B cell (primary cell): ENCODE data around the gene PNPLA5. TPM values are rescaled to one million over a fixed set of nuclear protein-coding genes. Genes with fewer than 3 reads are reported as not detected.

Source experiments
- ATAC-seq: fragments of 200-7000 bp; cut with Tn5 transposase; one replicate; pipeline ENCODE4 v1.10.0; 2021; ENCODE audit warnings: low read depth, mild to moderate bottlenecking, moderate number of reproducible peaks, moderate library complexity
- CTCF ChIA-PET: fragments of 350-600 bp; sonication (Branson Sonifier 250); formaldehyde crosslinking; loops from one replicate; lab custom pipeline; 2021; ENCODE audit warnings: antibody characterized with exemption, inconsistent platforms; lab: Charles Lee
- POLR2A ChIA-PET: fragments of 350-600 bp; sonication (Branson Sonifier 250); formaldehyde crosslinking; loops from one replicate; lab custom pipeline; 2021; ENCODE audit warnings: antibody characterized with exemption; lab: Charles Lee
- DNase-seq: peaks from one replicate; pipeline ENCODE4 v3.0.0; 2013
- H2AFZ ChIP-seq: 2 replicates; pipeline ENCODE4 v1.6.1; 2012; ENCODE audit warnings: mild to moderate bottlenecking, low read depth, low read length; ENCODE audit not compliant: insufficient read depth, poor library complexity, severe bottlenecking
- H3K27ac ChIP-seq, 2 donors: 1 replicate in 1 of 2; 2 replicates in 1 of 2; pipeline ENCODE4 v1.5.1; 2012 to 2013; ENCODE audit warnings: low read length in 2 of 2, mild to moderate bottlenecking in 2 of 2, moderate library complexity in 1 of 2
- H3K27me3 ChIP-seq, 4 experiments: fragments of 200-600 bp in 1 of 4; sonication (generic) in 1 of 4; replicated peaks in 1 of 4; 1 replicate in 2 of 4; 2 replicates in 2 of 4; pipeline versions ENCODE4 v1.6.1 to v1.7.0; 2013 to 2016; ENCODE audit warnings: low read length in 3 of 4, mild to moderate bottlenecking in 2 of 4, mixed read lengths in 1 of 4, moderate library complexity in 1 of 4; ENCODE audit not compliant: insufficient read depth in 4 of 4, control insufficient read depth in 3 of 4; ENCODE audit errors: control extremely low read depth in 1 of 4
- H3K36me3 ChIP-seq, 2 experiments: replicated peaks in 1 of 2; 1 replicate in 1 of 2; 2 replicates in 1 of 2; pipeline versions ENCODE4 v1.6.1 to v1.7.1; 2013; ENCODE audit warnings: low read length in 1 of 2; ENCODE audit not compliant: insufficient read depth in 2 of 2, control insufficient read depth in 1 of 2; ENCODE audit errors: control extremely low read depth in 1 of 2, extremely low read depth in 1 of 2
- H3K4me1 ChIP-seq, 2 donors: fragments of 200-600 bp in 1 of 2; sonication (generic) in 1 of 2; 1 replicate in 1 of 2; 2 replicates in 1 of 2; pipeline versions ENCODE4 v1.5.1 to v1.6.1; 2013 to 2017; ENCODE audit warnings: low read length in 2 of 2; ENCODE audit not compliant: control insufficient read depth in 2 of 2, insufficient read depth in 2 of 2
- H3K4me2 ChIP-seq: replicated peaks from 2 replicates; pipeline ENCODE3; 2012; ENCODE audit warnings: mild to moderate bottlenecking, low read depth, low read length; ENCODE audit not compliant: poor library complexity, severe bottlenecking
- H3K4me3 ChIP-seq, 5 experiments: fragments of 200-600 bp in 1 of 5; sonication (generic) in 1 of 5; 1 replicate in 3 of 5; 2 replicates in 2 of 5; pipeline versions ENCODE4 v1.5.1 to v1.7.0; 2011 to 2016; ENCODE audit warnings: low read length in 4 of 5, mild to moderate bottlenecking in 4 of 5, low read depth in 2 of 5, control low read depth in 1 of 5, moderate library complexity in 1 of 5; ENCODE audit not compliant: insufficient read depth in 1 of 5; ENCODE audit errors: control extremely low read depth in 1 of 5, extremely low read depth in 1 of 5
- H3K79me2 ChIP-seq: fragments of 200-600 bp; sonication (generic); one replicate; pipeline ENCODE4 v1.6.0; 2016; ENCODE audit warnings: low read length; ENCODE audit not compliant: control insufficient read depth, insufficient read depth
- H3K9ac ChIP-seq: fragments of 200-600 bp; sonication (generic); 2 replicates; pipeline ENCODE4 v1.6.1; 2017; ENCODE audit warnings: mild to moderate bottlenecking, low read length, moderate library complexity
- H3K9me3 ChIP-seq, 3 donors: one replicate each; pipeline versions ENCODE4 v1.6.1 to v1.7.1; 2013; ENCODE audit warnings: low read length in 2 of 3; ENCODE audit not compliant: control insufficient read depth in 2 of 3, insufficient read depth in 1 of 3; ENCODE audit errors: control extremely low read depth in 1 of 3
- H4K20me1 ChIP-seq: 2 replicates; pipeline ENCODE4 v1.6.0; 2012; ENCODE audit warnings: mild to moderate bottlenecking, low read length; ENCODE audit not compliant: insufficient read depth, control insufficient read depth, poor library complexity, severe bottlenecking
- H3K27ac Mint-ChIP-seq: one replicate; pipeline ENCODE4 v1.8.0; 2021; ENCODE audit warnings: mixed read lengths
- H3K27me3 Mint-ChIP-seq: one replicate; pipeline ENCODE4 v1.8.0; 2021; ENCODE audit warnings: mixed read lengths
- H3K4me1 Mint-ChIP-seq: one replicate; pipeline ENCODE4 v1.8.0; 2021; ENCODE audit warnings: mixed read lengths
- H3K4me3 Mint-ChIP-seq: one replicate; pipeline ENCODE4 v1.8.0; 2021; ENCODE audit warnings: mixed read lengths
- H3K9me3 Mint-ChIP-seq: one replicate; pipeline ENCODE4 v1.8.0; 2022; ENCODE audit warnings: mixed read lengths; ENCODE audit not compliant: insufficient read depth
- EZH2 ChIP-seq: IDR thresholded peaks from 2 replicates; pipeline ENCODE4 v1.6.1; 2012; ENCODE audit warnings: borderline replicate concordance, low read depth, mild to moderate bottlenecking, moderate library complexity, low read length; ENCODE audit not compliant: insufficient read depth, poor library complexity, severe bottlenecking
- WGBS: methylation state at CpG from one replicate; pipeline ENCODE4 v1.1.5; 2013; ENCODE audit warnings: missing lambda C conversion rate; ENCODE audit not compliant: insufficient coverage; 5-methylcytosine and 5-hydroxymethylcytosine counted together
- intact Hi-C: fragments of 100-400 bp; cut with micrococcal nuclease; formaldehyde crosslinking; loops from one replicate; pipeline ENCODE4 v1.10.0; 2022
- polyA plus RNA-seq: library from polyadenylated mRNA; depleted of rRNA; stranded (reverse); fragments of >200 nt; gene quantifications from 2 replicates; pipeline ENCODE4 v1.2.3, GENCODE V29; 2012
- total RNA-seq, 2 donors: library from RNA; stranded (reverse); fragments of 120-200 nt in 1 of 2; gene quantifications; 1 replicate in 1 of 2; 2 replicates in 1 of 2; pipeline versions ENCODE4 v1.2.3 to v1.2.4, GENCODE V29; 2013 to 2022
- TF ChIP-seq, protein P1 (sequence below): fragments of 200-600 bp; IDR thresholded peaks from one replicate; pipeline ENCODE4 v1.8.0; 2022; ENCODE audit warnings: antibody characterized with exemption, mild to moderate bottlenecking

Gene PNPLA5
- total and polyA plus RNA-seq, 2 donors (not counting 1 experiment from before 2014, with no cell fraction given): not detected

DNA sequence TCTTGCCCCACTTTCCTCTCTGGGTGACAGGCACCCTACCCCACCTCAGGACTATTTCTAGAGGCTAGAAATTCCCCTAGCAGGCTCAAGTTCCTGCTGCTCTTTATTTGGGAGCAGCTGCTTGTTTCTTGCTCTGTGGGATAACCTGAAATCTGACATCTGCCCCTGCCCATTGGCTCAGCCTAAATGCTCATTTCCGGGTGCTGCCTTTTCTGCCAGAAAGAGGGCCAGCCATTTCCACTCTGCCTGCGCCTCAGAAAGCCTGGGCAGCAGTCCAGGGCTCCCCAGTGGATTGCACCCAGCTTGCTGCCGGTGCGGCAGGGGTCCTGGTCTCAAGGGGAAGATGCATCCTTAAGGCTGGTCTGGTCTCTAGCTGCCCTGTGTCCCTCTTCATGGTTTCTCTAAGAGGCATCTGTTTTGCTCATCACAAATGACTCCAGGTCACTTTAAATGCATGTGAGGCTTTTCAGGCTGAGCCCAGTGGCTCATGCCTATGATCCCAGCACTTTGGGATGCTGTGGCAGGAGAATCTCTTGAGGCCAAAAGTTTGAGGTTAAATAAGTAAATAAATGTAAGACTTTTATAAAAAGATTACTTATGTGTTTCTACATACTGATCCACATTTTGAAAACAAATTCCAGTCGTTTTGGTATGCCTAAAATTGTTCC, 10.3 kb upstream of the PNPLA5 start:
- Histone ChIP-seq H3K4me1 (no peaks in the 10 kb centered on the region), H3K79me2 (no peaks in the 10 kb centered on the region), H3K27ac (no peak overlapping the region), H3K36me3 (no peaks in the 10 kb centered on the region), H3K9ac (no peak overlapping the region), H4K20me1 (no peaks in the 10 kb centered on the region), H3K27me3 (peaks cover 0 to 3% (median 0%) of the 10 kb centered on the region in 4 experiments), H3K4me3 (no peak overlapping the region), H3K9me3 (no peaks in the 10 kb centered on the region), H3K4me2 (no peak overlapping the region), H2AFZ (no peak overlapping the region)
- intact Hi-C loops: no loop called here
- ChIA-PET POLR2A (no interaction called here), CTCF (no interaction called here)
- H3K4me3 Mint-ChIP-seq: no peak overlapping the region
- no peaks in the 10 kb centered on the region for H3K9me3 Mint-ChIP-seq
- ATAC-seq (no peak), DNase-seq (no peak)
- H3K27me3 Mint-ChIP-seq: peaks cover 29% of the 10 kb centered on the region
- no peak for TF ChIP-seq EZH2
- TF ChIP-seq, protein P1, sequence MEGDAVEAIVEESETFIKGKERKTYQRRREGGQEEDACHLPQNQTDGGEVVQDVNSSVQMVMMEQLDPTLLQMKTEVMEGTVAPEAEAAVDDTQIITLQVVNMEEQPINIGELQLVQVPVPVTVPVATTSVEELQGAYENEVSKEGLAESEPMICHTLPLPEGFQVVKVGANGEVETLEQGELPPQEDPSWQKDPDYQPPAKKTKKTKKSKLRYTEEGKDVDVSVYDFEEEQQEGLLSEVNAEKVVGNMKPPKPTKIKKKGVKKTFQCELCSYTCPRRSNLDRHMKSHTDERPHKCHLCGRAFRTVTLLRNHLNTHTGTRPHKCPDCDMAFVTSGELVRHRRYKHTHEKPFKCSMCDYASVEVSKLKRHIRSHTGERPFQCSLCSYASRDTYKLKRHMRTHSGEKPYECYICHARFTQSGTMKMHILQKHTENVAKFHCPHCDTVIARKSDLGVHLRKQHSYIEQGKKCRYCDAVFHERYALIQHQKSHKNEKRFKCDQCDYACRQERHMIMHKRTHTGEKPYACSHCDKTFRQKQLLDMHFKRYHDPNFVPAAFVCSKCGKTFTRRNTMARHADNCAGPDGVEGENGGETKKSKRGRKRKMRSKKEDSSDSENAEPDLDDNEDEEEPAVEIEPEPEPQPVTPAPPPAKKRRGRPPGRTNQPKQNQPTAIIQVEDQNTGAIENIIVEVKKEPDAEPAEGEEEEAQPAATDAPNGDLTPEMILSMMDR: no peak
- no peaks in the 10 kb centered on the region for H3K4me1 Mint-ChIP-seq
- H3K27ac Mint-ChIP-seq: no peak overlapping the region
- 80% methylated on average over 4 of the region's 5 CpGs for WGBS

DNA sequence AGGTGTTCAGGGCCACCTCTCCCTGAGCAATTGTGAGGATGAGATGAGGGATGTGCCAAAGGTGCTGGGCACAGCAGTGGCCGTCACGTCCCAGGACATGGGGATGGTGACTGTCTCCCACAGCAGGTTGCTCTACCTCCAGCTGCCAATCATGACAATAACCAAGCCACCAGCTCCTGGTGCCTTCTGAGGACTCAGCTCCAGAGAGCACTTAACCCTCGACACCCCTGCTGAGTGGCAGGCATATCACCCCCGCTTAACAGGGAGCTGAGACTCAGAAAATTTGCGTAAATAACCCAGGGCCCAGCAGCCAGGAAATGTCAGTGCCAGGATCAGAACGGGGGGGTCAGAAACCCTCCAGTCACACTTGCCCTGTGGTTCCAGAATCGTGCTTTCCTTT, 8.4 kb upstream of the PNPLA5 start:
- H3K36me3 ChIP-seq: no peaks in the 10 kb centered on the region
- no peaks in the 10 kb centered on the region for H3K4me1 Mint-ChIP-seq
- H3K27me3 Mint-ChIP-seq: peaks cover 26% of the 10 kb centered on the region
- H3K27ac Mint-ChIP-seq: no peak overlapping the region
- 55% methylated on average over 5 of the region's 7 CpGs for WGBS
- no peaks in the 10 kb centered on the region for H3K79me2 ChIP-seq
- no peak overlapping the region for H3K27ac ChIP-seq
- H2AFZ ChIP-seq: no peak overlapping the region
- no peaks in the 10 kb centered on the region for H3K9me3 Mint-ChIP-seq
- H4K20me1 ChIP-seq: no peaks in the 10 kb centered on the region
- ATAC-seq: no peak
- H3K9me3 ChIP-seq: no peaks in the 10 kb centered on the region
- H3K4me2 ChIP-seq: no peak overlapping the region
- no peaks in the 10 kb centered on the region for H3K4me1 ChIP-seq
- ChIA-PET CTCF (interaction anchor here (1.3 kb wide), 1 partner anchor 186 kb away, joined by 5 read pairs; no protein-coding TSS in a partner anchor), POLR2A (no interaction called here)
- DNase-seq: no peak
- no peaks in the 10 kb centered on the region for H3K27me3 ChIP-seq
- H3K4me3 Mint-ChIP-seq: no peak overlapping the region
- H3K4me3 ChIP-seq: no peak overlapping the region
- H3K9ac ChIP-seq: no peak overlapping the region
- TF ChIP-seq, protein P1: no peak
- TF ChIP-seq EZH2: no peak
- intact Hi-C loops: no loop called here
